ENCODE data around the gene MOAP1.
"Not testable (repeated sequence)": the region's sequence is repeated elsewhere in the genome, so short reads cannot be mapped to it uniquely, and the experiment has no call there.

MOAP1 gene

DNA sequence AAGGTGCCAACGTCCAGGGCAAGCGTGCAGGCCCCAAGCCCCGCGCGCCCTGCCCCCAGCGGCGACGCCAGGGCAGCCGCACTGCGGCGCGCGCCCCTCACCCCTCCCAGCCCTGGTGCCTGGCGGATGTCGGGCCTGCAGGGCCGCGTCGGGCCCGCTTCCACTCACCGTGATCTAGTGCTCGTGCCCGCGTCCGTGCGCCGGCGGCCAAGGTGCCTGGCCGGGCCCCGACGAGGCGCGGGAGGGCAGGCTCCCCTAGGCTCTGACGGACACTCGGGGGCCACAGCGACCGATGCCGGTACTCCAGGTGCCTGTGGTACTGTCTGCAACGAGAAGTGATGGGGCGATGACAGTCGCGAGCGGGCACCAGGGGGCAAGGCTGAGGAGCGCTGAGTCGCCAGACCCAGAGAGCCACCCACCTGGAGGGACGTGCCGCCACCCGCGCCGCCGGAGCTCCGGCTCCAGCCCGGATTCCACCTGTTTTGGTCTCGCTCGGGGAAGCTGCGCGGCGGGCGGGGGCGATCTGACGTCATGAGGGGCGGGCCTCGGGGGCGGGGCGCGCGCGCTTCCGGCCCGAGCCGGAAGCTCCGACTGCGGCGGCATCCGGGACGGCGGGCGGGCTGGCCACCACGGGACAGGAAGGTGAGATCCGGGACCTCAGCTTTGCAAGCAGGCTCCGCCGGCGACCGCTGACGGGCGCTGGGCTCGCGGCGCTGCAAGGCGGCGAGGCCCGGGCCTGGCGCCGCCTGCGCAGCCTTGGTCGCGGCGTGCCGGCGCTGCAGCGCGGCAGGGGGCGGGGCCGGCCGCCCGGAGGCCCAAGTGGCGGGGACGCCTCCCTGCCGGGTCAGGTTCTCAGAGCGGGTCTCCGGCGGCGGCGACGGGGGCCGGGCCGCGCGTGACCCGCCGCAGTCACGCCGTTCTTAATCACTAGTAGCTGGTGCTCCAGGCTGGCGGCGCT, at the start of gene MOAP1, which contains the start of gene LYSET:
MOAP1 (minus strand) TSS at position 507 of the 958 bp plus-strand sequence. CDS start 655 bp downstream, outside the sequence.
LYSET (plus strand) TSS at position 927 of the 958 bp plus-strand sequence. CDS start 89 bp downstream, outside the sequence.
- peak within 1 kb of the TSS; percentile 88 for H3K9ac ChIP-seq (ENCODE audit: insufficient read length, low read depth)
- no peaks in the 10 kb centered on the region for H3K27me3 ChIP-seq (ENCODE audit: insufficient read depth, insufficient read length)
- TF ChIP-seq SUZ12 (IDR thresholded peaks at IDR 0.05; ENCODE audit: extremely low read depth, insufficient read depth, insufficient read length) (no peak), YY1 (IDR thresholded peaks at IDR 0.05; ENCODE audit: insufficient read depth, insufficient read length) (no peak), ZNF274 (IDR thresholded peaks at IDR 0.05; ENCODE audit: low read depth, low read length) (no peak)
- DNase-seq (ENCODE audit: low read depth, low spot score), result peak; percentile 77
- H3K4me1 ChIP-seq (ENCODE audit: insufficient read depth, insufficient read length), result no peaks in the 10 kb centered on the region
- peaks cover 26% of the 10 kb centered on the region for H3K36me3 ChIP-seq (ENCODE audit: insufficient read depth, insufficient read length, low read length)
- peak within 1 kb of the TSS; percentile 92 for H3K4me3 ChIP-seq (ENCODE audit: insufficient read length, low read depth)
- H3K9me3 ChIP-seq (ENCODE audit: insufficient read depth, low read length), result no peaks in the 10 kb centered on the region

GRCh38 chr14:93233078-93233477, 48.4 kb upstream of the MOAP1 start:
- not testable (repeated sequence) for H3K9me3 ChIP-seq (ENCODE audit: insufficient read depth, low read length); H3K4me3 ChIP-seq (ENCODE audit: insufficient read length, low read depth); H3K4me1 ChIP-seq (ENCODE audit: insufficient read depth, insufficient read length); H3K9ac ChIP-seq (ENCODE audit: insufficient read length, low read depth); H3K36me3 ChIP-seq (ENCODE audit: insufficient read depth, insufficient read length, low read length); H3K27me3 ChIP-seq (ENCODE audit: insufficient read depth, insufficient read length); DNase-seq (ENCODE audit: low read depth, low spot score)

- Histone ChIP-seq H3K4me3 (ENCODE audit: insufficient read length, low read depth) (no peak overlapping the region), H3K36me3 (ENCODE audit: insufficient read depth, insufficient read length, low read length) (peaks cover 18% of the 10 kb centered on the region), H3K9me3 (ENCODE audit: insufficient read depth, low read length) (no peaks in the 10 kb centered on the region), H3K9ac (ENCODE audit: insufficient read length, low read depth) (no peak overlapping the region), H3K27me3 (ENCODE audit: insufficient read depth, insufficient read length) (no peaks in the 10 kb centered on the region), H3K4me1 (ENCODE audit: insufficient read depth, insufficient read length) (no peaks in the 10 kb centered on the region)
- no peak for TF ChIP-seq SUZ12 (IDR thresholded peaks at IDR 0.05; ENCODE audit: extremely low read depth, insufficient read depth, insufficient read length)
- no peak for TF ChIP-seq YY1 (IDR thresholded peaks at IDR 0.05; ENCODE audit: insufficient read depth, insufficient read length)
- TF ChIP-seq ZNF274 (IDR thresholded peaks at IDR 0.05; ENCODE audit: low read depth, low read length), result no peak
- no peak for DNase-seq (ENCODE audit: low read depth, low spot score)
These were observed 47.5 kb upstream of the MOAP1 start for GRCh38 chr14:93232159-93232558.

DNA sequence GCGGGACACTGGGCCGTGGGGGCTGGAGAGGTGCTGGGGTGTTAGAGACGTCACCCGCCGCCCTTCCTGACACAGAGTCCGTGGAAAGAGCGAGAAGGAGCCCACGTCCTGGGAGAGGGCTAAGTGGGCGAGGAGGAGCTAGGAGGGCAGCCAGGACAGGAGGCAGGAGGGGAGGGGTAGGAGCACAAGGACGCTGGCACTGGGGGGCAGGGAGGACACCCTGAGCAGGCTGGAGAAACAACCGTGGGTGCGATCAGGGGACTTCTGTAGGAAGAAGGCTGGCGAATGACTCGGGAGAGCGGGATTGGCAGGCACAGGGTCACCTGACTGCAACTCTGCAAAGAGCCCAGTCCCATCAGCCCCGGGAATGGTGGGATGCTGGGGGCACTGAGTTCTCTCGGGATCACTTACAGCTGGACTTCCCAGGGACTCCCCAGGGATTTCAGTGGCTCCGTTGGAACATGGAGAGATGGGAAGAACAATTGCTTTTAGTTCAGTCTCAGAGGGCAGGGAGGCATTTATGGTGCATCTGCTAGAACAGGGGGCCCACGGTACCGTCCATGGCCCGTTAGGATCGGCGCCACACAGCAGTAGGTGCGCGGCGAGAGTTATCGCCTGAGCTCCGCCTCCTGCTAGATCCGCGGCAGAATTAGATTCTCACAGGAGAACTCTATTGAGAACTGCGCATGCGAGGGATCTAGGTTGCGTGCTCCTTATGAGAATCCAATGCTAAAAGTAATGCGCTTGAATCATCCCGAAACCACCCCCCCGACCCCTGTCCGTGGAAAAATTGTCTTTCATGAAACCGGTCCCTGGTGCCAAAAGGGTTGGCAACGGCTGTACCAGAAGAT, 46.7 kb upstream of the MOAP1 start:
- DNase-seq (ENCODE audit: low read depth, low spot score), result no peak
- TF ChIP-seq SUZ12 (IDR thresholded peaks at IDR 0.05; ENCODE audit: extremely low read depth, insufficient read depth, insufficient read length) (no peak), ZNF274 (IDR thresholded peaks at IDR 0.05; ENCODE audit: low read depth, low read length) (no peak), YY1 (IDR thresholded peaks at IDR 0.05; ENCODE audit: insufficient read depth, insufficient read length) (no peak)
- Histone ChIP-seq H3K9ac (ENCODE audit: insufficient read length, low read depth) (no peak overlapping the region), H3K36me3 (ENCODE audit: insufficient read depth, insufficient read length, low read length) (peaks cover 21% of the 10 kb centered on the region), H3K9me3 (ENCODE audit: insufficient read depth, low read length) (no peaks in the 10 kb centered on the region), H3K4me3 (ENCODE audit: insufficient read length, low read depth) (no peak overlapping the region), H3K4me1 (ENCODE audit: insufficient read depth, insufficient read length) (no peaks in the 10 kb centered on the region), H3K27me3 (ENCODE audit: insufficient read depth, insufficient read length) (no peaks in the 10 kb centered on the region)

DNA sequence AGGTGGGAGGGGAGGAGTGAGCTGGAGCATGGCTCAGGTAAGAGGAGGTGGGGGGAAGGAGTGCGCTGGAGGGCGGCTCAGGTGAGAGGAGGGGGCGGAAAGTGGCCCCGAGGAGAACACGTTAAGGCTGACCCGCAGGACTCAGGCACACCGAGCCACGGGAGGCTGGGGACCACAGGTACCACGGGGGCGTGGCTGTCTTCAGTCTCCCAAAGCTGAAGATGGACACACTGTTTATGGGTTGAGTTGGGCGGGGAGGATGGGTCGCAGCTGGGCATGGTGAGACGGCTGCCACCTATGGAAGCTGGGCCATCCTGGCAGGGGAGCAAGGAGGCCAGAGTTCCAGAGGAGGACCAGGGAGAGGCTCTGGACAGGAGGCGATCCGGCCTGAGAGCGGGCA, 45.8 kb upstream of the MOAP1 start:
- H3K9me3 ChIP-seq (ENCODE audit: insufficient read depth, low read length), result no peaks in the 10 kb centered on the region
- DNase-seq (ENCODE audit: low read depth, low spot score), result no peak

GRCh38 chr14:93228550-93228949, 43.9 kb upstream of the MOAP1 start:
- H3K9ac ChIP-seq (ENCODE audit: insufficient read length, low read depth), result no peak overlapping the region
- H3K4me1 ChIP-seq (ENCODE audit: insufficient read depth, insufficient read length), result no peaks in the 10 kb centered on the region
- TF ChIP-seq SUZ12 (IDR thresholded peaks at IDR 0.05; ENCODE audit: extremely low read depth, insufficient read depth, insufficient read length), result no peak
- no peak for TF ChIP-seq YY1 (IDR thresholded peaks at IDR 0.05; ENCODE audit: insufficient read depth, insufficient read length)
- no peak for TF ChIP-seq ZNF274 (IDR thresholded peaks at IDR 0.05; ENCODE audit: low read depth, low read length)
- no peak overlapping the region for H3K4me3 ChIP-seq (ENCODE audit: insufficient read length, low read depth)
- peaks cover 39% of the 10 kb centered on the region for H3K36me3 ChIP-seq (ENCODE audit: insufficient read depth, insufficient read length, low read length)
- H3K9me3 ChIP-seq (ENCODE audit: insufficient read depth, low read length), result no peaks in the 10 kb centered on the region
- no peaks in the 10 kb centered on the region for H3K27me3 ChIP-seq (ENCODE audit: insufficient read depth, insufficient read length)
- no peak for DNase-seq (ENCODE audit: low read depth, low spot score)

More for the DNA sequence above, 45.8 kb upstream of the MOAP1 start:
- peaks cover 28% of the 10 kb centered on the region for H3K36me3 ChIP-seq (ENCODE audit: insufficient read depth, insufficient read length, low read length)
- H3K27me3 ChIP-seq (ENCODE audit: insufficient read depth, insufficient read length), result no peaks in the 10 kb centered on the region
- no peaks in the 10 kb centered on the region for H3K4me1 ChIP-seq (ENCODE audit: insufficient read depth, insufficient read length)
- TF ChIP-seq YY1 (IDR thresholded peaks at IDR 0.05; ENCODE audit: insufficient read depth, insufficient read length), result no peak
- TF ChIP-seq SUZ12 (IDR thresholded peaks at IDR 0.05; ENCODE audit: extremely low read depth, insufficient read depth, insufficient read length), result no peak
- no peak for TF ChIP-seq ZNF274 (IDR thresholded peaks at IDR 0.05; ENCODE audit: low read depth, low read length)
- H3K9ac ChIP-seq (ENCODE audit: insufficient read length, low read depth), result no peak overlapping the region
- H3K4me3 ChIP-seq (ENCODE audit: insufficient read length, low read depth), result no peak overlapping the region

DNA sequence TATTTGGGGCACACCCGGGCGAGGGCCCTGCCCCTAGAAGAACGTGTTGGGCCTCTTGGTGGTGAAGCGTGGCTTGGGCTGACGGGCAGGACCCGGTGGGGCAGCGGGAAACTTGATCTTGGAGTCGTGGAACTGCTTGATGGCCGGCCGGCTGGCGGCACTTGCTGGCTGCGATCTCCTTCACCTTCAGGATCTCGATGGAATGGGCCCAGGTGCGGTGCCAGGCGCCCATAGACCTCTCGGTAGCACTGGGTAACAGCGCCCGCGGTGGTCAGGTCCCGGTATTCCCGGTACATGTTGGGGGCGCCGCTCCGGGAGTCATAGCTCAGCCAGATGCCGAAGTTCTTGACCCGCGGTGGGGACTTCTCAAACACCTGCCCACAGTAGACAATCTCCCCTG, 38.9 kb upstream of the MOAP1 start:
- DNase-seq (ENCODE audit: low read depth, low spot score), result no peak
- peaks cover 57% of the 10 kb centered on the region for H3K36me3 ChIP-seq (ENCODE audit: insufficient read depth, insufficient read length, low read length)
- no peak for TF ChIP-seq SUZ12 (IDR thresholded peaks at IDR 0.05; ENCODE audit: extremely low read depth, insufficient read depth, insufficient read length)
- no peak for TF ChIP-seq ZNF274 (IDR thresholded peaks at IDR 0.05; ENCODE audit: low read depth, low read length)
- TF ChIP-seq YY1 (IDR thresholded peaks at IDR 0.05; ENCODE audit: insufficient read depth, insufficient read length), result no peak
- no peak overlapping the region for H3K9ac ChIP-seq (ENCODE audit: insufficient read length, low read depth)
- H3K27me3 ChIP-seq (ENCODE audit: insufficient read depth, insufficient read length), result no peaks in the 10 kb centered on the region
- H3K4me3 ChIP-seq (ENCODE audit: insufficient read length, low read depth), result no peak overlapping the region
- H3K4me1 ChIP-seq (ENCODE audit: insufficient read depth, insufficient read length), result no peaks in the 10 kb centered on the region
- no peaks in the 10 kb centered on the region for H3K9me3 ChIP-seq (ENCODE audit: insufficient read depth, low read length)

Measured in NT2/D1 (cell line).